GM12891 (cell line): Measurements from ENCODE around the gene MRTO4. TPM values are rescaled to one million over a fixed set of nuclear protein-coding genes. Genes with fewer than 3 reads are reported as not detected.
A peak's percentile ranks its signal among the peaks of the same experiment; 100 is the strongest.

Source experiments
- DNase-seq: peaks from one replicate; pipeline ENCODE4 v3.0.0; 2011; ENCODE audit warnings: low spot score; ENCODE audit not compliant: insufficient read length
- FAIRE-seq: peaks from 2 replicates; lab custom pipeline; 2011; peaks lifted over from hg19 to GRCh38; lab: Jason Lieb, UNC
- PAX5 ChIP-seq: IDR thresholded peaks from 2 replicates; pipeline ENCODE4 v1.6.1; 2011; ENCODE audit warnings: low read length, moderate library complexity, mild to moderate bottlenecking; ENCODE audit not compliant: insufficient read depth, severe bottlenecking
- POLR2A ChIP-seq: IDR thresholded peaks from 2 replicates; pipeline ENCODE4 v1.6.1; 2011; ENCODE audit warnings: low read depth, low read length, control low read depth
- POLR2AphosphoS5 ChIP-seq: IDR thresholded peaks from 2 replicates; pipeline ENCODE4 v1.6.1; 2011; ENCODE audit warnings: low read depth, low read length, control low read depth
- POU2F2 ChIP-seq: IDR thresholded peaks from 2 replicates; pipeline ENCODE4 v1.6.1; 2011; ENCODE audit warnings: low read depth, mild to moderate bottlenecking, control low read depth, low read length, moderate library complexity
- SPI1 ChIP-seq: IDR thresholded peaks from 2 replicates; pipeline ENCODE4 v1.6.1; 2011; ENCODE audit warnings: low read depth, low read length, control low read depth
- TAF1 ChIP-seq: IDR thresholded peaks from 2 replicates; pipeline ENCODE4 v1.6.1; 2011; ENCODE audit warnings: low read depth, low read length, control low read depth
- polyA plus RNA-seq: library from polyadenylated mRNA; unstranded; fragments of >200 nt; gene quantifications from one replicate; pipeline ENCODE4 v1.2.1, GENCODE V29; 2012; ENCODE audit warnings: low read depth, missing spikeins, inconsistent platforms; ENCODE audit not compliant: missing spikeins

The MRTO4 gene
- 31.5 TPM for polyA plus RNA-seq

GRCh38 chr1:19251305-19252196, at the start of gene MRTO4, which contains the start of gene EMC1:
Gene MRTO4, plus strand, starts transcription at chr1:19251805. Its CDS starts 31 bp downstream, at chr1:19251836.
Gene EMC1, minus strand, starts transcription at chr1:19251524. Its CDS starts 15 bp downstream, at chr1:19251509.
- TF ChIP-seq POU2F2 (peak; percentile 86), PAX5 (no peak), POLR2A (peak; percentile 97), SPI1 (no peak; the same call in 1 of the 2 replicates), POLR2AphosphoS5 (peak; percentile 98), TAF1 (peak; percentile 94)
- FAIRE-seq (peak; percentile 97), DNase-seq (peak; percentile 94)

- TF ChIP-seq SPI1: no peak
- no peak for TF ChIP-seq POLR2AphosphoS5
- no peak for TF ChIP-seq POLR2A
- TF ChIP-seq TAF1: no peak
- TF ChIP-seq POU2F2: no peak
- no peak for TF ChIP-seq PAX5
- DNase-seq (no peak), FAIRE-seq (no peak)
These were observed 49.2 kb upstream of the MRTO4 start for GRCh38 chr1:19202396-19202795.

GRCh38 chr1:19203440-19203839, 48.2 kb upstream of the MRTO4 start:
- FAIRE-seq (no peak), DNase-seq (no peak)
- TF ChIP-seq POU2F2 (no peak), POLR2A (no peak), POLR2AphosphoS5 (no peak), PAX5 (no peak), SPI1 (no peak), TAF1 (no peak)

DNA sequence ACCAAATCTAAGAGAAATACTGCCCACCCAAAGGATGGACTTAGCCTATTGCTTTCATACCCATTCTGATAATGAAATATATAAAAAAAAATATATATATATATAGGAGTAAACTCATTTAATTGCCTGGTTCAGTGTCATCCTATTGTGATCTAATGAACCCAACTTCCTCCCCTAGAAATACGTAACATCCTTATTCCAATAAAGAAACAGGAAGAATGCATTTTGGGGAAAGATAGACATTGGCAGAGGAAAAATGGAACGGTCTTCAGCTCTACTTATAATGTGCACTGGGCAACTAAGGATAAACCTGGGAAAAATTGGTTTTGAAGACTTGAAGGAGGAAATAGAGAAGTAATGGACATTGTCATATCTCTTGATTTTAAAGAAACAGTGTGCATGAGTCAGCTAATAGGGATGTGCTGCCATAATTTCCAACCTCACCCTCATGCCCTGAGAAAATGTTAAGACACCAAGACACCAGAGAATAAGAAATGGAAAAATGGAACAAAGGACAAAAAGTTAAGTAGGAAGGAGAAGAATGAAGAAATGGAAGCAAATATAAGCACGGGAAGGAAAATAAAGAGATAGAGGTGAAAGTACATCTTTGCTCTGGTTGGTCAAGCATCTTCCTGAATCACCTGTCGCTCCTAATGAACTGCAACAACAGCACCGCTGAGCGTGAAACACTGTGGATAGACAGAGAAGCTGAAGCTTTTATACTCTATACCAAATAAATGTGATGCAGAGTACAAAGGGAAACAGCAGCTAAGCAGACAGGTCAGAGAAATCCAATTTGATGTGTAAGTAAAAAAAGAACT, 46.9 kb upstream of the MRTO4 start:
- DNase-seq (no peak), FAIRE-seq (no peak)
- TF ChIP-seq TAF1 (no peak), POU2F2 (no peak), POLR2A (no peak), SPI1 (no peak), POLR2AphosphoS5 (no peak), PAX5 (no peak)

GRCh38 chr1:19205403-19205802, 46.2 kb upstream of the MRTO4 start:
- peak; percentile 14 for DNase-seq
- TF ChIP-seq POLR2AphosphoS5: no peak
- TF ChIP-seq POU2F2: no peak
- TF ChIP-seq SPI1: no peak
- no peak for TF ChIP-seq POLR2A
- no peak for TF ChIP-seq TAF1
- no peak for TF ChIP-seq PAX5
- FAIRE-seq: no peak

DNA sequence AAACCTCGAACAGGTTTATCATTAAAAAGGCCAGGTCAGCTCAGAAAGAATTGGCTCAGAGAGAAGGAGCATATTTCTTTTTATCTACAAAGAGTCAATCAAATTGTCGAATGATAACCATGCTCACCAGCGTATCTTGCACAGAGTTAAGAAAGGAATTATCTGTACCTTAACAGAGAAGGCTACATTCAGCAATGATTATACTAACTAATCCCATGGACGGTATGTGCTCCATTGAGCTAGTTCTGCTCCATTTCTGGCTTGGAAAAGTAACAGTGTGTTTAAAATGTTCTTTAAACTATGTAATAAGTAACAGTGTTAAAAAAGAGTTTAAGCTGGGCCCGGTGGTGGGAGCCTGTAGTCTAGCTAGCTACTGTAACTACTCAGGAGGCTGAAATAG, 45.8 kb upstream of the MRTO4 start:
- TF ChIP-seq PAX5: no peak
- TF ChIP-seq POLR2A: no peak
- TF ChIP-seq SPI1: no peak
- no peak for TF ChIP-seq POU2F2
- no peak for TF ChIP-seq POLR2AphosphoS5
- TF ChIP-seq TAF1: no peak
- no peak for DNase-seq
- FAIRE-seq: no peak

- FAIRE-seq (no peak), DNase-seq (no peak)
- TF ChIP-seq POLR2A: no peak
- no peak for TF ChIP-seq POLR2AphosphoS5
- no peak for TF ChIP-seq PAX5
- no peak for TF ChIP-seq SPI1
- no peak for TF ChIP-seq TAF1
- TF ChIP-seq POU2F2: no peak
These were observed 44.7 kb upstream of the MRTO4 start for GRCh38 chr1:19206947-19207346.

DNA sequence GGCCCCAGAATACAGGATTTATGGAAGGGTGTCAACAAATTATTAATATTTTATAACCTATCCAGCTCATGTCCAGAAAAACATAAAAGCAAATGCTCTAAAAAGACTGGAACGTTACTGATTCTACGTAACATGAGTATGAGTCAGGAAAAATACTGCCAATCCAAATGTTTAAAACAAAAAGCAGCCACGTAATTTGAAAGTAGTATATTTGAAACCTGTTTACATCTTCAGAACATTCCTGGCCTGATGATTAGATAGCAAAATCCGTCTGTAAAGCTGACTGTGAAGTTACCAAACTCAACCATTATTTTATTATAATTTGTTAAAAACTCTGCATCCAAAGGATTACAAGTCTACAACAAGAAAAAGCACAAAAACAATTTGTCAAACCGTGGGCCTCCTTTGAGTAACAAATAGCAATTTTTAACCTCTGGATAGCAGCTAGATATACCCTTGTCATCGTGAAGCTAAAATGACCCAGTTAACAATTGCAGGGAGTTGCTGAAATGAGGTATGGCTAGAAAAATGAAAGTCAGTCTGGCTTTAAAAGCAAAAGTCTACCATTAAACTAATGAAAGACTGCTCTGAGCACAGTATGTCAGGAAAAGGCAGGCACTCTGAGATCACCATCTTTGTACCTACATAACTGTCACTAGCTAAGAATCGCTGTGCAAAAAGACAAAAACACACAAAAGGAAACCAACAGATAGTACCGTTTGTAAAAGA, 42.7 kb upstream of the MRTO4 start:
- FAIRE-seq (peak; percentile 33), DNase-seq (no peak)
- no peak for TF ChIP-seq TAF1
- no peak for TF ChIP-seq PAX5
- TF ChIP-seq SPI1: no peak
- no peak for TF ChIP-seq POLR2AphosphoS5
- TF ChIP-seq POU2F2: no peak
- TF ChIP-seq POLR2A: no peak

GRCh38 chr1:19209439-19209989, 42.1 kb upstream of the MRTO4 start:
- TF ChIP-seq SPI1 (no peak), POU2F2 (peak; percentile 69), POLR2A (no peak; the same call in 1 of the 2 replicates), POLR2AphosphoS5 (no peak), TAF1 (peak; percentile 60; the same call in 1 of the 2 replicates), PAX5 (no peak)
- FAIRE-seq: no peak
- DNase-seq: no peak
